GM19193 (cell line): ENCODE data around the gene PIGS.
A peak's percentile ranks its signal among the peaks of the same experiment; 100 is the strongest.

Experiments used
- POLR2A ChIP-seq: IDR thresholded peaks from 4 replicates; pipeline ENCODE4 v1.6.1; 2011; ENCODE audit not compliant: insufficient read depth, insufficient read length; ENCODE audit errors: extremely low read depth

The PIGS gene

GRCh38 chr17:28571361-28572122 lies at the start of gene PIGS:
PIGS (minus strand) TSS chr17:28571524; CDS start chr17:28571496, 28 bp downstream.
- TF ChIP-seq POLR2A = peak; percentile 90

GRCh38 chr17:28620010-28620409 lies 48.7 kb upstream of the PIGS start:
- no peak for TF ChIP-seq POLR2A

- no peak for TF ChIP-seq POLR2A
Observed at GRCh38 chr17:28618464-28618863, 47.1 kb upstream of the PIGS start.

GRCh38 chr17:28616281-28616680 lies 45.0 kb upstream of the PIGS start:
- TF ChIP-seq POLR2A = no peak

- no peak for TF ChIP-seq POLR2A
Observed at GRCh38 chr17:28615260-28615940, 44.1 kb upstream of the PIGS start.

- no peak for TF ChIP-seq POLR2A
Observed at GRCh38 chr17:28613931-28614381, 42.6 kb upstream of the PIGS start, which contains the start of gene RSKR. RSKR (minus strand) TSS chr17:28614185; CDS start chr17:28614161, 24 bp downstream.

GRCh38 chr17:28612936-28613872 lies 41.9 kb upstream of the PIGS start:
- no peak for TF ChIP-seq POLR2A

- no peak for TF ChIP-seq POLR2A
Observed at GRCh38 chr17:28612531-28612930, 41.2 kb upstream of the PIGS start.

- TF ChIP-seq POLR2A = no peak
Observed at GRCh38 chr17:28610376-28610775, 39.1 kb upstream of the PIGS start.

GRCh38 chr17:28599311-28600184 lies 28.2 kb upstream of the PIGS start:
- no peak for TF ChIP-seq POLR2A

- TF ChIP-seq POLR2A = peak; percentile 88
Observed at GRCh38 chr17:28598799-28599310, 27.5 kb upstream of the PIGS start, which contains the start of gene SPAG5. SPAG5 (minus strand) TSS chr17:28599025; CDS start chr17:28598946, 79 bp downstream.

GRCh38 chr17:28598389-28598788 lies 27.1 kb upstream of the PIGS start:
- no peak for TF ChIP-seq POLR2A

GRCh38 chr17:28597606-28598383 lies 26.5 kb upstream of the PIGS start:
- no peak for TF ChIP-seq POLR2A

- no peak for TF ChIP-seq POLR2A
Observed at GRCh38 chr17:28592260-28592659, 20.9 kb upstream of the PIGS start.

- no peak for TF ChIP-seq POLR2A
Observed at GRCh38 chr17:28585851-28586250, 14.5 kb upstream of the PIGS start.
